HS-5 (cell line): ENCODE data around the gene DET1.
"Not testable (repeated sequence)": the region's sequence is repeated elsewhere in the genome, so short reads cannot be mapped to it uniquely, and the experiment has no call there.

Source experiments
- DNase-seq: peaks from one replicate; pipeline ENCODE4 v3.0.0-alpha.2; 2012; ENCODE audit warnings: low read depth

The DET1 gene

GRCh38 chr15:88546248-88547129 lies at the start of gene DET1:
Gene DET1 (minus strand): TSS chr15:88546681. CDS start chr15:88531705, 14,976 bp downstream.
- peak; percentile 74 for DNase-seq

- no peak for DNase-seq
Observed at GRCh38 chr15:88591384-88591783, 44.9 kb upstream of the DET1 start.

- DNase-seq, result no peak
Observed at GRCh38 chr15:88590759-88591158, 44.3 kb upstream of the DET1 start.

- DNase-seq, result no peak
Observed at GRCh38 chr15:88586401-88587162, 40.1 kb upstream of the DET1 start.

- DNase-seq, result no peak
Observed at GRCh38 chr15:88580532-88580931, 34.1 kb upstream of the DET1 start.

GRCh38 chr15:88579322-88579721 lies 32.8 kb upstream of the DET1 start:
- DNase-seq, result no peak

GRCh38 chr15:88574655-88575054 lies 28.2 kb upstream of the DET1 start:
- no peak for DNase-seq

- no peak for DNase-seq
Observed at GRCh38 chr15:88574077-88574476, 27.6 kb upstream of the DET1 start.

GRCh38 chr15:88571852-88572259 lies 25.4 kb upstream of the DET1 start:
- no peak for DNase-seq

GRCh38 chr15:88571153-88571851 lies 24.8 kb upstream of the DET1 start:
- no peak for DNase-seq

GRCh38 chr15:88568589-88568988 lies 22.1 kb upstream of the DET1 start:
- DNase-seq, result no peak

- no peak for DNase-seq
Observed at GRCh38 chr15:88564741-88565140, 18.3 kb upstream of the DET1 start.

- no peak for DNase-seq
Observed at GRCh38 chr15:88563638-88564037, 17.2 kb upstream of the DET1 start.

GRCh38 chr15:88559565-88559964 lies 13.1 kb upstream of the DET1 start:
- DNase-seq, result not testable (repeated sequence)

GRCh38 chr15:88558026-88558425 lies 11.5 kb upstream of the DET1 start:
- DNase-seq, result not testable (repeated sequence)

GRCh38 chr15:88548009-88548408 lies 1.5 kb upstream of the DET1 start:
- DNase-seq, result not testable (repeated sequence)

GRCh38 chr15:88545578-88546247 lies 768 bp downstream of the DET1 start:
- not testable (repeated sequence) for DNase-seq

- no peak for DNase-seq
Observed at GRCh38 chr15:88543065-88543776, 3.3 kb downstream of the DET1 start.

- DNase-seq, result no peak
Observed at GRCh38 chr15:88542342-88542733, 4.1 kb downstream of the DET1 start.

- no peak for DNase-seq
Observed at GRCh38 chr15:88541709-88542341, 4.7 kb downstream of the DET1 start.

GRCh38 chr15:88541111-88541510 lies 5.4 kb downstream of the DET1 start:
- DNase-seq, result not testable (repeated sequence)
